Epithelial cell of esophagus (primary cell): ENCODE results near the gene RGS6.

Experiments used
- DNase-seq: peaks from one replicate; pipeline ENCODE4 v3.0.0; 2010; ENCODE audit warnings: low read depth
- H3K4me3 ChIP-seq: 2 replicates; pipeline ENCODE4 v1.5.1; 2011; ENCODE audit warnings: mild to moderate bottlenecking, low read length, control low read depth
- TF ChIP-seq, protein P1 (sequence below): IDR thresholded peaks from 2 replicates; pipeline ENCODE4 v1.5.1; 2011; ENCODE audit warnings: low read depth, mild to moderate bottlenecking, low read length, control low read depth, inconsistent platforms; ENCODE audit not compliant: insufficient read depth; ENCODE audit errors: missing control alignments

The RGS6 gene

DNA sequence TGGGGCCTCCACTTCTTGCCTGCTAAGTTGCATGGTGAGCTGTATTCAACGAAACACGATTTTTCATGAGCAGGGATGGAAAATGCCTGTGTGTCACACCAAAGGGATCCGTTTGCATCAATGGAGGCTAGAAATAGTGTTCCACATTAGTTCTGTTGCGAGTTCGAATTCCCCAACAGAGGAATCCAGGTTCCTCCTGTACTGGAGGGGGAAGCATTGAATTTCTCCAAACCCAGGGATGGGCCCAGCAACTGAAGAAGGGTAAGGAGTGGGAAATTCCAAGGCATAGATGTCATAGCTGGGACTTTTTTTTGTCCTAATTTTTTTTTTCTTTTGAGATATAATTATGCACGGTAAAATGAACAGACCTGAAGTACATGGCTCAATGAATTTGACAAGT lies 625.4 kb downstream of the RGS6 start:
- H3K4me3 ChIP-seq: no peak overlapping the region
- DNase-seq: no peak
- TF ChIP-seq, protein P1, sequence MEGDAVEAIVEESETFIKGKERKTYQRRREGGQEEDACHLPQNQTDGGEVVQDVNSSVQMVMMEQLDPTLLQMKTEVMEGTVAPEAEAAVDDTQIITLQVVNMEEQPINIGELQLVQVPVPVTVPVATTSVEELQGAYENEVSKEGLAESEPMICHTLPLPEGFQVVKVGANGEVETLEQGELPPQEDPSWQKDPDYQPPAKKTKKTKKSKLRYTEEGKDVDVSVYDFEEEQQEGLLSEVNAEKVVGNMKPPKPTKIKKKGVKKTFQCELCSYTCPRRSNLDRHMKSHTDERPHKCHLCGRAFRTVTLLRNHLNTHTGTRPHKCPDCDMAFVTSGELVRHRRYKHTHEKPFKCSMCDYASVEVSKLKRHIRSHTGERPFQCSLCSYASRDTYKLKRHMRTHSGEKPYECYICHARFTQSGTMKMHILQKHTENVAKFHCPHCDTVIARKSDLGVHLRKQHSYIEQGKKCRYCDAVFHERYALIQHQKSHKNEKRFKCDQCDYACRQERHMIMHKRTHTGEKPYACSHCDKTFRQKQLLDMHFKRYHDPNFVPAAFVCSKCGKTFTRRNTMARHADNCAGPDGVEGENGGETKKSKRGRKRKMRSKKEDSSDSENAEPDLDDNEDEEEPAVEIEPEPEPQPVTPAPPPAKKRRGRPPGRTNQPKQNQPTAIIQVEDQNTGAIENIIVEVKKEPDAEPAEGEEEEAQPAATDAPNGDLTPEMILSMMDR: no peak

DNA sequence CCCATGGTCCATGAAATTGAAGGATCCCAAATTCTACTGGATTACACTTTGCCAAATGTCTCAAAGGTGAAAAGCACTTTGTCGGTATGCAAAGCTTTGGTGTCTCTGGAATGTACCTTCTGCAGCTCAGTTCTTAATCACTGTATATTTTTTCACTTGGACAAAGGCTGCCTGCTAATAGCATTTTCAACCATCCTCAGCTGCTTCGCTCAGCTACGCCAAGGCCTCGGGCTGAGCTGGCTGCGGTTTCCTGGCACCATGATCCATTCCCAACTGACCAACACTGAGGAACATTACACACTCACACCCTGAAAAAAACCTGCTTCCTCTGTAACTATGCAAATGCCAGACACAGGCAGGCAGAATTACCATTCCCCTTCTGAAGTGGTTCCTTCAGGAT lies 626.5 kb downstream of the RGS6 start:
- no peak overlapping the region for H3K4me3 ChIP-seq
- peak; percentile 76 for DNase-seq
- TF ChIP-seq, protein P1: no peak

DNA sequence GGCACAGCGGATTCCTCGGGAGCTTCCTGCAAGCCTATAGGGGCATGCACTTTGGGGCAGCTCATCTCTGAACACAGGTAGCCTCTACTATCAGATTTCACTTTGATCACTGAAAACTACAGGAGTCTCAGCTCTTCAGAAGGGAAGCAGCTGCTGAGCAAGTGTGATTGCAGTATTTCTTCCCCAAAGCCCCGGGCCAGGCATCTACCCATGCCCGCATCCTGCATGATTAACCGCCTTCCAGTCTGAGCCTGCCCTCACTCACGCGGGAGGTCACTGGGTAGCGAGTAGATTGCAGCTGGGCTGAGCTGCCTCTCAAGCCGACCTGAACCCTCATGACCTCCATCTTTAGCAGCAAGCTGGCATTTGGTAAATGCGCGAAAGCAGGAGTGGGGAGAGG lies 627.0 kb downstream of the RGS6 start:
- TF ChIP-seq, protein P1: no peak
- no peak overlapping the region for H3K4me3 ChIP-seq
- DNase-seq: peak; percentile 88

DNA sequence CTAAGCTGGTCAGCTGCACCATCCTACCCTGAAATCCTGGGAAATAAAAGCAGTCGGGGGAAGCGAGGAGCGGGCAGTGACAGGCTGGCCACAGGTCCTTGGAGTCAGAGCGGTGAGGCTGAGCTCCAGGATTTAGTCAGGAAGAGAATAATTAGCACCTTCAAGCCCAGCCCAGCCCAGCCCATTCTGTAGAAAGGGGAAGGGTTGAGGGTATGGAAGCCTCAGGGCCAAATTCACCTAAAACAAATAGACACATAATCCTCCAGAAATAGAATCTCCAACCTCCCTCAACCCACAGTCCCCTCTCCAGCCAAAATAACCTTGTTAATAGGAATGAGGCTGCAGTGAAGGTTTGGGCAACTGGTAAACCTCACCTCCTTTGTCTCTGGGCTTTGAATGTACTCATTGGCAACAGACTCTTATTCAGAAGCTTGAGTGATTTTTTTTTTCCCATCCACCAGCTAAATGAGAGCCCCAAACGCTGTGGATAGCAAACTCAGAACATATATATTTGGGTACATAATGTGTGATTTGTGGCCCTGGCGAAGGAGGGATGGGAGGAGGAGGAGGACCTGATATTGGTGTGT lies 627.5 kb downstream of the RGS6 start:
- H3K4me3 ChIP-seq: no peak overlapping the region
- peak; percentile 18 for DNase-seq
- TF ChIP-seq, protein P1: no peak

DNA sequence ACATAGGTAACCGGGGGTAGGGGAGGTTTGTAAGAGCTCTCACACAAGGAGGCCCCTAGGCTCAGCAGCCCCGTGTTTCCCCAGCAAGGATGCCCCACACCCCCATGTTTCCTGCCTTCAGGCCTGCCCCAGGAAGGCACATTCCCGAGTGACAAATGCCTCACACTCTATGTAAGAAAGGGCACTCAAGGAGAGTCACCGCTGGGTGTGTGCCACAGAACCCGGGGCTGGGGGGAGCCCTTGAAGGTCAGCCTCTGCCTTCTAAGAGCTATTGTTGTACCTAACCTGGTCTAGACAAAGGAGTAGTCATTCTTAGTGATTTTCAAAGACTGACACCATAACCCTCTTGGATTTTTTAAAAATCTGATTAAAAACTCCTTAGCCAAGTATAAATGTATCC lies 628.1 kb downstream of the RGS6 start:
- H3K4me3 ChIP-seq: no peak overlapping the region
- TF ChIP-seq, protein P1: no peak
- no peak for DNase-seq

DNA sequence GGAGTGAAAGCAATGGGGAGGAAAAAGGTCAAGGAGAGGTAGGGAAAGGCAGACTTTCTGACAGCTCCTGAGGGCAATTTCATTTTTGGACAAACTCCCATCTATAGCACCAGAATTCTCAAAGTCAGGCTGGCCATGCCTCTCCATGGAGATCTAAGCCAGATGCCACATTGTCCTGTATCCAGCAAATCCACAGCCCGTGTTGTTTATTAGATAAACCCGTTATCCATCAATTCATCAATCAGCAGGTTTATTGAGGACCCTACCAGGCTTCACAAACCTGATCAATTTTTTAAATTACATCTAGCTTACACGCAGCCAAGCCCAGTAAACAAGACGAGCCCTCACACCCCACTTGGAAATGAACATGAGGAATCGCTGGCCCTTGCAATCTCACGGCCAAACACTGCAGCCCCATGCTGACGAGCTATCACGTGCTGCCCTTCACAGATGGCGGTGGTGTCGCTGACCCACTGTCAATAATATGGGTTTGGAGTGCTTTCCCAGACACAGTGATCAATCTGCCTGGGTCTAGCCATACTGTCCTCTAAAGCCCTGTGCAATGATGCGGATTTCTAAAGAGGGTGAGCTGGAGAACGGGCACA lies 628.8 kb downstream of the RGS6 start:
- DNase-seq: no peak
- TF ChIP-seq, protein P1: no peak
- no peak overlapping the region for H3K4me3 ChIP-seq

DNA sequence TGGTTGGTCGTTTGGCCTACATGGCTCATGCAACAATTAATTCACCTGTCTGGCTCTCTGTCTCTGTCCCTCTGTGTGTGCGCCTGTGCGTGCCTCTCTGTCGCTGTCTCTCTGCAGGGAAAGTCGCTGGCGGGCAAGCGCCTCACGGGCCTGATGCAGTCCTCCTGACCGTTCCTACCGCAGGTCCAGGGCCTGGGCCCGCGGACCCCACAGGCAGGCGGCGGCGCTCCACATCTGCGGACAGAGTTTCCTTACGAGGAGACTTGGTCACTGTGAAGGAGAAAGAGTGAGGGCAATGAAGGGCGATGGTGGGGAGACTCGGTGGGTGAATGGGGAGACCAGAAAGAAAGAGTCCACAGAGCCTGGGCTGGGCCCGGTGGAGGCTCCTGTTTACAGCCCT lies 630.1 kb downstream of the RGS6 start:
- no peak for DNase-seq

More for the DNA sequence above, 630.1 kb downstream of the RGS6 start:
- no peak overlapping the region for H3K4me3 ChIP-seq
- TF ChIP-seq, protein P1: no peak
